ENCODE results near the gene SMO. TPM values are rescaled to one million over a fixed set of nuclear protein-coding genes. Genes with fewer than 3 reads are reported as not detected.

The SMO gene
- total and polyA plus RNA-seq, 2 experiments from 2014 or later, result 25.5 to 46.2 TPM

GRCh38 chr7:129203050-129203741 is 14.8 kb downstream of the SMO start:
- Histone ChIP-seq H3K9me2 (replicated peaks; ENCODE audit: insufficient read depth) (no peaks in the 10 kb centered on the region), H3K4me2 (no peak overlapping the region), H3K27me3 (no peaks in the 10 kb centered on the region), H3K9me3 (ENCODE audit: low read depth) (no peaks in the 10 kb centered on the region), H3K4me1 (ENCODE audit: insufficient read depth) (no peaks in the 10 kb centered on the region), H3K27ac (no peak overlapping the region), H3K4me3 (no peak overlapping the region), H2AFZ (no peak overlapping the region), H4K20me1 (ENCODE audit: insufficient read depth, poor library complexity, severe bottlenecking) (peaks cover 18% of the 10 kb centered on the region), H3K79me2 (peaks cover 46% of the 10 kb centered on the region), H3K36me3 (replicated peaks; ENCODE audit: insufficient read depth, low read depth) (no peaks in the 10 kb centered on the region)
- WGBS (ENCODE audit: low lambda C conversion rate, missing lambda C conversion rate), result 92% methylated on average over 13 of the region's 14 CpGs
- no peak for DNase-seq (ENCODE audit: low spot score)
- TF ChIP-seq EZH2 (IDR thresholded peaks at IDR 0.05; ENCODE audit: borderline replicate concordance) (no peak), EZH2phosphoT487 (IDR thresholded peaks at IDR 0.05; ENCODE audit: low read depth, severe bottlenecking, unreplicated experiment) (no peak), CTCF (IDR thresholded peaks at IDR 0.05; ENCODE audit: poor library complexity) (no peak)

- no peaks in the 10 kb centered on the region for H3K9me2 ChIP-seq (replicated peaks; ENCODE audit: insufficient read depth)
- H3K9me3 ChIP-seq (ENCODE audit: low read depth), result no peaks in the 10 kb centered on the region
- no peak overlapping the region for H2AFZ ChIP-seq
- H3K4me2 ChIP-seq, result no peak overlapping the region
- H3K4me1 ChIP-seq (ENCODE audit: insufficient read depth), result no peaks in the 10 kb centered on the region
- H3K79me2 ChIP-seq, result peaks cover 27% of the 10 kb centered on the region
- H3K36me3 ChIP-seq (replicated peaks; ENCODE audit: insufficient read depth, low read depth), result no peaks in the 10 kb centered on the region
- DNase-seq (ENCODE audit: low spot score), result no peak
- no peak overlapping the region for H3K27ac ChIP-seq
- no peak for TF ChIP-seq CTCF (IDR thresholded peaks at IDR 0.05; ENCODE audit: poor library complexity)
- TF ChIP-seq EZH2phosphoT487 (IDR thresholded peaks at IDR 0.05; ENCODE audit: low read depth, severe bottlenecking, unreplicated experiment), result no peak
- TF ChIP-seq EZH2 (IDR thresholded peaks at IDR 0.05; ENCODE audit: borderline replicate concordance), result no peak
- WGBS (ENCODE audit: low lambda C conversion rate, missing lambda C conversion rate), result 97% methylated on average over 28 of the region's 29 CpGs
- no peak overlapping the region for H3K4me3 ChIP-seq
- H3K27me3 ChIP-seq, result no peaks in the 10 kb centered on the region
- H4K20me1 ChIP-seq (ENCODE audit: insufficient read depth, poor library complexity, severe bottlenecking), result peaks cover 11% of the 10 kb centered on the region
Observed at GRCh38 chr7:129205126-129205818, 16.8 kb downstream of the SMO start.

- WGBS (ENCODE audit: low lambda C conversion rate, missing lambda C conversion rate), result 96% methylated on average over 18 of the region's 18 CpGs
- peaks cover 11% of the 10 kb centered on the region for H4K20me1 ChIP-seq (ENCODE audit: insufficient read depth, poor library complexity, severe bottlenecking)
- TF ChIP-seq CTCF (IDR thresholded peaks at IDR 0.05; ENCODE audit: poor library complexity), result no peak
- no peak for TF ChIP-seq EZH2 (IDR thresholded peaks at IDR 0.05; ENCODE audit: borderline replicate concordance)
- TF ChIP-seq EZH2phosphoT487 (IDR thresholded peaks at IDR 0.05; ENCODE audit: low read depth, severe bottlenecking, unreplicated experiment), result no peak
Observed at GRCh38 chr7:129205987-129206785, 17.8 kb downstream of the SMO start.

More at GRCh38 chr7:129205987-129206785, 17.8 kb downstream of the SMO start:
- Histone ChIP-seq H3K36me3 (replicated peaks; ENCODE audit: insufficient read depth, low read depth) (no peaks in the 10 kb centered on the region), H2AFZ (no peak overlapping the region), H3K4me3 (no peak overlapping the region), H3K4me2 (no peak overlapping the region), H3K27me3 (no peaks in the 10 kb centered on the region), H3K9me2 (replicated peaks; ENCODE audit: insufficient read depth) (no peaks in the 10 kb centered on the region), H3K9me3 (ENCODE audit: low read depth) (no peaks in the 10 kb centered on the region), H3K4me1 (ENCODE audit: insufficient read depth) (no peaks in the 10 kb centered on the region), H3K27ac (no peak overlapping the region), H3K79me2 (peaks cover 24% of the 10 kb centered on the region)
- DNase-seq (ENCODE audit: low spot score), result no peak

Data from hepatocyte (in vitro differentiated cells).